AG04450 (cell line): Measurements from ENCODE around the gene MRPL20. TPM values are rescaled to one million over a fixed set of nuclear protein-coding genes. Genes with fewer than 3 reads are reported as not detected.

Source experiments
- CTCF ChIA-PET: fragments of 300-600, 350-600 bp; formaldehyde crosslinking; extraction: SDS; loops from one replicate; lab custom pipeline; 2022; ENCODE audit warnings: antibody characterized with exemption, inconsistent platforms; lab: Charles Lee
- POLR2A ChIA-PET: fragments of 350-600 bp; formaldehyde crosslinking; extraction: SDS; loops from one replicate; lab custom pipeline; 2021; ENCODE audit warnings: antibody characterized with exemption, inconsistent platforms; lab: Yijun Ruan, JAX
- DNase-seq: peaks from one replicate; pipeline ENCODE4 v3.0.0-alpha.2; 2011; ENCODE audit warnings: low read depth, low spot score
- H3K27ac ChIP-seq: one replicate; pipeline ENCODE4 v1.5.1; 2012; ENCODE audit warnings: low read depth, low read length, control low read depth
- H3K27me3 ChIP-seq: one replicate; pipeline ENCODE4 v1.6.0; 2012; ENCODE audit warnings: low read length; ENCODE audit not compliant: control insufficient read depth, insufficient read depth
- H3K4me3 ChIP-seq: 2 replicates; pipeline ENCODE4 v1.5.1; 2011; ENCODE audit warnings: mild to moderate bottlenecking, low read depth, low read length, control low read depth
- H3K9me3 ChIP-seq: 2 replicates; pipeline ENCODE4 v1.5.1; 2012; ENCODE audit warnings: low read length; ENCODE audit not compliant: control insufficient read depth, insufficient read depth
- polyA plus RNA-seq: library from polyadenylated mRNA; depleted of rRNA; stranded (reverse); fragments of >200 nt; gene quantifications from 2 replicates; pipeline ENCODE4 v1.2.3, GENCODE V29; 2011
- TF ChIP-seq, protein P1 (sequence below): IDR thresholded peaks from 2 replicates; pipeline ENCODE4 v1.5.1; 2011; ENCODE audit warnings: low read depth, low read length, control low read depth, inconsistent platforms

The MRPL20 gene
- polyA plus RNA-seq, 1 experiment, result 140 TPM

DNA sequence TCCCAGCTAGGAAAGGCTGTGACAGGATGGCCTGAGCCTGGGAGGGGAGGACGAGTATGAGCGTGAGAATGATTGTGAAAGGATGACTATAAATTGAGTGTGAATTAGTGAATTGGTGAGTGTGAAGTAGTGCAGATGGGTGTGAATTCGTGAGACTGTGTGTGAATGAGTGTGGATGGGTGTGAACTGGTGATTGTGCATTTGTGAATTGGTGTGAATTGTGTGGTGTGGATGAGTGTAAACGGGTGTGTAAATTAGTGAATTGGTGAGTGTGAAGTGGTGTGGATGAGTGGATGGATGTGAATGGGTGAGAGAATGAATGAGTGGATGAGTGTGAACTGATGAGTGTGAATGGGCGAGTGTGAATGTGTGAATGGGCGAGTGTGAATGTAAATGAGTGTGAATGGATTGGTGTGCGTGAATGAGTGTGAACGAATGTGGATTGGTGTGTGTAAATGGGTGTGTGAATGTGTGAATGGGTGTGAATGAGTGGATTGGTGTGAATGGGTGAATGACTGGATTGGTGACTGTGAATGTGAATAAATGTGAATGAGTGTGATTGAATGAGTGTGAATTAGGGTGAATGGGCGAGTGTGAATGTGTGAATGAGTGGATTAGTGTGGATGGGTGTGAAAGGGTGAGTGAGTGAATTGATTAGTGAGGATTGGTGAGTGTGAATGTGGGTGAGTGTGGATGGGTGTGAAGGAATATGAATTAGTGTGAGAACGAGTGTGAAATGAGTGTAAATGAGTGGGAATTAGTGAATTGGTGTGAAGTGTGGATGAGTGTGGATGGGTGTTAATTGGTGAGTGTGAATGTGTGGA is 41.0 kb downstream of the MRPL20 start:
- POLR2A ChIA-PET, result no interaction called here
- H3K27me3 ChIP-seq, result no peaks in the 10 kb centered on the region
- no peaks in the 10 kb centered on the region; the same call in 1 of the 2 replicates for H3K9me3 ChIP-seq
- CTCF ChIA-PET, result interaction anchor here (0.8 kb wide), 1 partner anchor 8 kb away, joined by 3 read pairs; no protein-coding TSS in a partner anchor
- TF ChIP-seq, protein P1, sequence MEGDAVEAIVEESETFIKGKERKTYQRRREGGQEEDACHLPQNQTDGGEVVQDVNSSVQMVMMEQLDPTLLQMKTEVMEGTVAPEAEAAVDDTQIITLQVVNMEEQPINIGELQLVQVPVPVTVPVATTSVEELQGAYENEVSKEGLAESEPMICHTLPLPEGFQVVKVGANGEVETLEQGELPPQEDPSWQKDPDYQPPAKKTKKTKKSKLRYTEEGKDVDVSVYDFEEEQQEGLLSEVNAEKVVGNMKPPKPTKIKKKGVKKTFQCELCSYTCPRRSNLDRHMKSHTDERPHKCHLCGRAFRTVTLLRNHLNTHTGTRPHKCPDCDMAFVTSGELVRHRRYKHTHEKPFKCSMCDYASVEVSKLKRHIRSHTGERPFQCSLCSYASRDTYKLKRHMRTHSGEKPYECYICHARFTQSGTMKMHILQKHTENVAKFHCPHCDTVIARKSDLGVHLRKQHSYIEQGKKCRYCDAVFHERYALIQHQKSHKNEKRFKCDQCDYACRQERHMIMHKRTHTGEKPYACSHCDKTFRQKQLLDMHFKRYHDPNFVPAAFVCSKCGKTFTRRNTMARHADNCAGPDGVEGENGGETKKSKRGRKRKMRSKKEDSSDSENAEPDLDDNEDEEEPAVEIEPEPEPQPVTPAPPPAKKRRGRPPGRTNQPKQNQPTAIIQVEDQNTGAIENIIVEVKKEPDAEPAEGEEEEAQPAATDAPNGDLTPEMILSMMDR, result no peak
- DNase-seq, result no peak
- no peak overlapping the region for H3K4me3 ChIP-seq
- no peak overlapping the region for H3K27ac ChIP-seq

DNA sequence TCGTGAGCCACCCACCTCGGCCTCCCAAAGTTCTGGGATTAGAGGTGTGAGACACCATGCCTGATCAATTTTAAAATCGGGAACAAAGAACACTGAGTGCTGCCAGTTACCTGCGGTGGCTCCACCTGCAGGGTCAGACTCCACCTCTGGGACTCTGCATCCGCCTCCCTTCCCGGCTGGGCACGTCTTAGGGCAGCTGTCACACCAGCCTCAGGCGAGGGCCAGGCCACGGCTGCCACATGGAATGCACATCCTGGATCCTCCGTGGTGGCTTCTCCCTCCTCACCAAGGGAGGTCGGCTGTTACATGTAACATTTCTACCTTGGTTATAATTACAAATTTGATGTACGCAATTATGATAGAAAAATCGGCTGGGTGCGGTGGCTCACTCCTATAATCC is 42.8 kb downstream of the MRPL20 start:
- H3K27ac ChIP-seq, result no peak overlapping the region
- no peaks in the 10 kb centered on the region; the same call in 1 of the 2 replicates for H3K9me3 ChIP-seq
- TF ChIP-seq, protein P1, result no peak
- no peak for DNase-seq
- H3K4me3 ChIP-seq, result no peak overlapping the region
- ChIA-PET POLR2A (interaction anchor here (0.9 kb wide), 1 partner anchor 11 kb away, joined by 3 read pairs; the partner anchor contains the start of gene AURKAIP1), CTCF (no interaction called here)
- no peaks in the 10 kb centered on the region for H3K27me3 ChIP-seq

DNA sequence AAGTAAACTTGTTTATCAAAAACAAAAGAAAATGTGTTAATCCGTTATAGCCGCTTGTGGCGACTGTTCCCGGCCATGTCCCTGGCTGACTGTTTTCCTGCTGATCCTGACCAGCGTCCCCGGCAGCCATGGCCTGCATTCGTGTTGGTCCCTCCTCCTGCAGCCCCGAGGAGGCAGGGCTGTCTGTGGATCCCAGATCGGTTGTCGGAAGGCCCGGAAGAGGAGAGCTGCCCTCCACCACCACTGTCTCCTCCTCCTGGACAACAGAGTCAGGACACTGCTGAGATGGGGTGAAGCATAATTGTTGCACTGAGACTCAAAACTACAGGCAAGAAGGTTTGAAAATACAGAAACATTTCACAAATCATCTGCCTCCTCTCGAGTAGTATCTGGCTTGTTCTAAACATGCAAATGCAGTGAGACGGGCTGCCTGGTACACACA is 45.1 kb downstream of the MRPL20 start:
- DNase-seq, result peak; percentile 66
- H3K4me3 ChIP-seq, result no peak overlapping the region
- no peaks in the 10 kb centered on the region; the same call in 1 of the 2 replicates for H3K9me3 ChIP-seq
- POLR2A ChIA-PET, result interaction anchor here (0.5 to 1.0 kb wide), 5 partner anchors 10 to 251 kb away, joined by 3 to 7 read pairs (median 4); partner anchors contain the start of gene AURKAIP1
- TF ChIP-seq, protein P1, result peak; percentile 52
- peak overlapping the region; percentile 99 for H3K27ac ChIP-seq
- CTCF ChIA-PET, result interaction anchor here (1.8 kb wide), 1 partner anchor 10 kb away, joined by 10 read pairs; no protein-coding TSS in a partner anchor
- H3K27me3 ChIP-seq, result no peaks in the 10 kb centered on the region

DNA sequence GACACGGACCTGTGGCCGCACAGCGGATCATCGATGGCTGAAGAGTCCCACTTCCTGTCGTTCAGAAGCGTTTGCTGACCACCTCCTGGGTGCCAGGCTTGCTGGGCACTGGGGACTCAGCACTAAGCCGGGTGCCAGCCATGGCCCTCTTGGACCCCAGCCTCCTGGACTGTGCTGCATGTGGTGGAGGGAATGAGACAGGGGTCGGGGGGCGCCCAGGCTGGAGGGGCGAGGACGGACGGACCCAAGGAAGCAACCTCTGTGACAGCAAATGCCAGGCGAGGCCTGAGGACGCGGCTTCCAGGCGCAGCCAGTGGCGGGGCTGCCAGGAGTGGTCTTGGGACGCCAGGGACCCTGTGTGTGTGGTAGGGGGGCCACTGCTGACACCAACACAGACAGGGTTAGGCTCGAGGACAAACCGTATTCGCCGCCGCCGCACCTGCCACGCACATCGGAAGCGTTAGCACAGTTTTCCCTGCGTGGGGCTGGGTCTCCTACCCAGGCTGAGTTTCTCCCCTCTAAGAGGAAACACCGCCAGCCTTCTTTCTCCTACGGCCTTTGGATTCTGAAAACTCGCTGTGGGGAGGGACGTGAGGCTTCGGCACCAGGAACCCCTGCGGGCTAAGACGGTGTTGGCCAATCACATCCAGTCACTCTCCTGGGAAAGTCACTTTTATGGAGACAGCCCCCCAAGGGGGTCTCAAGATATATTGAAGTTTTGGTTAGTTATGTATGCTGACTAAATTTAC is 45.7 kb downstream of the MRPL20 start:
- DNase-seq, result no peak
- TF ChIP-seq, protein P1, result no peak
- ChIA-PET POLR2A (interaction anchor here (0.7 to 1.0 kb wide), 4 partner anchors 10 to 97 kb away, joined by 3 to 7 read pairs (median 4); partner anchors contain the start of gene AURKAIP1), CTCF (interaction anchor here (1.8 kb wide), 1 partner anchor 11 kb away, joined by 10 read pairs; no protein-coding TSS in a partner anchor)
- Histone ChIP-seq H3K4me3 (no peak overlapping the region), H3K27ac (peak overlapping the region; percentile 99), H3K27me3 (no peaks in the 10 kb centered on the region), H3K9me3 (no peaks in the 10 kb centered on the region; the same call in 1 of the 2 replicates)
